Neural progenitor cell (in vitro differentiated cells): ENCODE results near the gene TTC1. TPM values are rescaled to one million over a fixed set of nuclear protein-coding genes. Genes with fewer than 3 reads are reported as not detected.

Experiments
- DNase-seq: peaks from one replicate; pipeline ENCODE4 v3.0.0-alpha.2; 2016; ENCODE audit warnings: low spot score
- H2AFZ ChIP-seq: fragments of 200-600 bp; sonication (generic); replicated peaks from 2 replicates; pipeline ENCODE4 v1.6.1; 2016; ENCODE audit warnings: antibody characterized with exemption
- H3F3A ChIP-seq: fragments of 200-600 bp; sonication (generic); 2 replicates; pipeline ENCODE4 v1.6.1; 2016; ENCODE audit warnings: antibody characterized with exemption, low read depth
- H3K27ac ChIP-seq: fragments of 200-600 bp; sonication (generic); 2 replicates; pipeline ENCODE4 v1.5.1; 2016; ENCODE audit warnings: mild to moderate bottlenecking
- H3K27me3 ChIP-seq: fragments of 200-600 bp; sonication (generic); 2 replicates; pipeline ENCODE4 v1.6.1; 2016; ENCODE audit warnings: mild to moderate bottlenecking, moderate library complexity
- H3K36me3 ChIP-seq: fragments of 200-600 bp; sonication (generic); 2 replicates; pipeline ENCODE4 v1.5.1; 2016
- H3K4me1 ChIP-seq: fragments of 200-600 bp; sonication (generic); 2 replicates; pipeline ENCODE4 v1.6.1; 2016; ENCODE audit warnings: mixed run types
- H3K4me2 ChIP-seq: fragments of 200-600 bp; sonication (generic); 2 replicates; pipeline ENCODE4 v1.6.1; 2016
- H3K4me3 ChIP-seq: fragments of 200-600 bp; sonication (generic); 2 replicates; pipeline ENCODE4 v1.5.1; 2016
- H3K79me2 ChIP-seq: fragments of 200-600 bp; sonication (generic); 2 replicates; pipeline ENCODE4 v1.6.1; 2016; ENCODE audit warnings: low read depth
- H3K9ac ChIP-seq: fragments of 200-600 bp; sonication (generic); 2 replicates; pipeline ENCODE4 v1.6.1; 2016
- H3K9me3 ChIP-seq: fragments of 200-600 bp; sonication (generic); 2 replicates; pipeline ENCODE4 v1.5.1; 2016; ENCODE audit warnings: low read depth
- H4K20me1 ChIP-seq: fragments of 200-600 bp; sonication (generic); 2 replicates; pipeline ENCODE4 v1.6.1; 2016; ENCODE audit warnings: low read depth
- H3K27ac Mint-ChIP-seq: 3 replicates; pipeline ENCODE4 v1.8.0; 2021; ENCODE audit warnings: mixed read lengths
- H3K27me3 Mint-ChIP-seq: 2 replicates; pipeline ENCODE4 v1.8.0; 2022; ENCODE audit warnings: low read depth, mild to moderate bottlenecking, inconsistent platforms, moderate library complexity, mixed read lengths; ENCODE audit not compliant: insufficient read depth
- H3K36me3 Mint-ChIP-seq: 3 replicates; pipeline ENCODE4 v1.8.0; 2021; ENCODE audit warnings: mixed read lengths
- H3K4me1 Mint-ChIP-seq: 3 replicates; pipeline ENCODE4 v1.8.0; 2021; ENCODE audit warnings: mixed read lengths
- H3K4me3 Mint-ChIP-seq: 3 replicates; pipeline ENCODE4 v1.8.0; 2021; ENCODE audit warnings: mild to moderate bottlenecking, moderate library complexity, mixed read lengths
- H3K9me3 Mint-ChIP-seq: 3 replicates; pipeline ENCODE4 v1.8.0; 2020; ENCODE audit warnings: mixed read lengths
- EZH2 ChIP-seq: fragments of 200-600 bp; sonication (generic); IDR thresholded peaks from 2 replicates; pipeline ENCODE4 v1.6.1; 2017; ENCODE audit warnings: antibody characterized with exemption, mild to moderate bottlenecking, moderate library complexity
- EZH2phosphoT487 ChIP-seq: fragments of 200-600 bp; sonication (generic); IDR thresholded peaks from 2 replicates; pipeline ENCODE4 v1.6.1; 2017; ENCODE audit warnings: antibody characterized with exemption
- total RNA-seq: library from RNA; depleted of rRNA; stranded (reverse); fragments of >200 nt; gene quantifications from 2 replicates; pipeline ENCODE4 v1.2.3, GENCODE V29; 2015; ENCODE audit warnings: low replicate concordance
- TF ChIP-seq, protein P1 (sequence below): fragments of 200-600 bp; sonication (generic); IDR thresholded peaks from 2 replicates; pipeline ENCODE4 v1.5.1; 2017; ENCODE audit warnings: antibody characterized with exemption, mild to moderate bottlenecking

Gene TTC1
- total RNA-seq, 1 donor from 2014 or later, result 50.0 TPM

- no peak overlapping the region for H3K4me3 ChIP-seq
- no peak overlapping the region for H2AFZ ChIP-seq
- no peak for DNase-seq
- no peaks in the 10 kb centered on the region for H3K36me3 ChIP-seq
- no peak overlapping the region for H3K4me2 ChIP-seq
- no peaks in the 10 kb centered on the region for H4K20me1 ChIP-seq
- H3K79me2 ChIP-seq, result no peaks in the 10 kb centered on the region
- Mint-ChIP-seq H3K4me3 (no peak overlapping the region), H3K27me3 (peaks cover under 1% of the 10 kb centered on the region), H3K36me3 (no peaks in the 10 kb centered on the region), H3K4me1 (peaks cover 4% of the 10 kb centered on the region), H3K9me3 (peaks cover 11% of the 10 kb centered on the region), H3K27ac (no peak overlapping the region)
- H3F3A ChIP-seq, result no peaks in the 10 kb centered on the region
- H3K9ac ChIP-seq, result no peak overlapping the region
- no peaks in the 10 kb centered on the region for H3K9me3 ChIP-seq
- peaks cover 14% of the 10 kb centered on the region for H3K27me3 ChIP-seq
- TF ChIP-seq EZH2phosphoT487 (no peak), EZH2 (no peak)
- TF ChIP-seq, protein P1, sequence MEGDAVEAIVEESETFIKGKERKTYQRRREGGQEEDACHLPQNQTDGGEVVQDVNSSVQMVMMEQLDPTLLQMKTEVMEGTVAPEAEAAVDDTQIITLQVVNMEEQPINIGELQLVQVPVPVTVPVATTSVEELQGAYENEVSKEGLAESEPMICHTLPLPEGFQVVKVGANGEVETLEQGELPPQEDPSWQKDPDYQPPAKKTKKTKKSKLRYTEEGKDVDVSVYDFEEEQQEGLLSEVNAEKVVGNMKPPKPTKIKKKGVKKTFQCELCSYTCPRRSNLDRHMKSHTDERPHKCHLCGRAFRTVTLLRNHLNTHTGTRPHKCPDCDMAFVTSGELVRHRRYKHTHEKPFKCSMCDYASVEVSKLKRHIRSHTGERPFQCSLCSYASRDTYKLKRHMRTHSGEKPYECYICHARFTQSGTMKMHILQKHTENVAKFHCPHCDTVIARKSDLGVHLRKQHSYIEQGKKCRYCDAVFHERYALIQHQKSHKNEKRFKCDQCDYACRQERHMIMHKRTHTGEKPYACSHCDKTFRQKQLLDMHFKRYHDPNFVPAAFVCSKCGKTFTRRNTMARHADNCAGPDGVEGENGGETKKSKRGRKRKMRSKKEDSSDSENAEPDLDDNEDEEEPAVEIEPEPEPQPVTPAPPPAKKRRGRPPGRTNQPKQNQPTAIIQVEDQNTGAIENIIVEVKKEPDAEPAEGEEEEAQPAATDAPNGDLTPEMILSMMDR, result no peak
- H3K27ac ChIP-seq, result no peak overlapping the region
- no peaks in the 10 kb centered on the region for H3K4me1 ChIP-seq
Measured at GRCh38 chr5:159992566-159992965, 16.4 kb upstream of the TTC1 start.

DNA sequence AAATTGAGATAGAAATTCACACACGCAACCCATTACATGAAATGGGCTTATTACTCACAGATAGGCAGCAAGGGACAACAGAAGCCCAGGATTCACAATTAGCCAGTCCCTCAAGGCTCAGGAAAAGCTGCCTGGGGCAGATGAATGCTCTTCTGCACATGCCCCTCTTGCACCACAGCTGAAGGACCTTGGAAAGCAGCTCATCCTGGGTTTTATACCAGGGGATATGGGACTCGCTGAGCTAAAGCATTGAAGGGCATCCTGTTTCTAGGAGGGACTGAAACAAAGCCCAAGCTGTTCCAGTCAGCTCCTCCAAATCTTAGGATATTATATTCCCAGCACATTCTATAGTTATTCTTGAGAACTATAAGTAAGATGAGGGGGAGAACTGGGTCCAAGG lies 15.7 kb upstream of the TTC1 start:
- peaks cover 6% of the 10 kb centered on the region for H3K9me3 Mint-ChIP-seq
- H3K4me2 ChIP-seq, result no peak overlapping the region
- H3K27ac Mint-ChIP-seq, result no peak overlapping the region
- no peak overlapping the region for H3K9ac ChIP-seq
- H3K27me3 ChIP-seq, result peaks cover 12% of the 10 kb centered on the region
- no peak overlapping the region for H3K4me3 ChIP-seq
- no peaks in the 10 kb centered on the region for H3K79me2 ChIP-seq
- H3K4me3 Mint-ChIP-seq, result no peak overlapping the region
- peaks cover 4% of the 10 kb centered on the region for H3K4me1 Mint-ChIP-seq
- DNase-seq, result no peak
- no peaks in the 10 kb centered on the region for H3K27me3 Mint-ChIP-seq
- no peaks in the 10 kb centered on the region for H3K36me3 ChIP-seq
- H3F3A ChIP-seq, result no peaks in the 10 kb centered on the region
- H3K27ac ChIP-seq, result no peak overlapping the region
- TF ChIP-seq EZH2 (no peak), EZH2phosphoT487 (no peak)
- TF ChIP-seq, protein P1, result no peak
- H3K4me1 ChIP-seq, result no peaks in the 10 kb centered on the region
- no peaks in the 10 kb centered on the region for H4K20me1 ChIP-seq
- H3K36me3 Mint-ChIP-seq, result no peaks in the 10 kb centered on the region
- no peak overlapping the region for H2AFZ ChIP-seq
- H3K9me3 ChIP-seq, result no peaks in the 10 kb centered on the region

DNA sequence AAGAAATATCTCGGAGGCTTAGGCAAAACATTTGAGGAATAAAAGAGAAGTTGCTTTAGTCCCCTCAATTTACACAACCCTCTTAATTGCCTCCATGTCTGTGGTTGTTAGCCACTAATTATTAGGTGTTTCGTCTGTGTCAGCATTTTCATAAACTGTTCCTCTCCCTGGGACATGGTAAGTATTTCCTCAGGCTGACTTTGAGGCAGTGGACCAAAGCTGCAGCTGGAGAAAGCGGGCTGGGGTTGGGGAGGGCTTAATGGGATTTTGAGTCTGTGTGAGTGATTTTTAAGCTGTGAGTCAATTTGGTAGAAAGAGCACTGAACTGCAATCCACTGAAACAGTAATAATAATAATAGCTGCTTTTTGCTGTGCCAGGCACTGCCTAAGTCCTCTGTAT lies 13.0 kb upstream of the TTC1 start:
- Mint-ChIP-seq H3K9me3 (peaks cover 2% of the 10 kb centered on the region), H3K36me3 (no peaks in the 10 kb centered on the region), H3K27ac (no peak overlapping the region), H3K27me3 (no peaks in the 10 kb centered on the region), H3K4me1 (peaks cover 4% of the 10 kb centered on the region), H3K4me3 (no peak overlapping the region)
- no peak overlapping the region for H3K4me2 ChIP-seq
- H2AFZ ChIP-seq, result no peak overlapping the region
- no peak overlapping the region for H3K9ac ChIP-seq
- H3K27me3 ChIP-seq, result peaks cover 12% of the 10 kb centered on the region
- H3K4me1 ChIP-seq, result no peaks in the 10 kb centered on the region
- H3K9me3 ChIP-seq, result no peaks in the 10 kb centered on the region
- no peaks in the 10 kb centered on the region for H4K20me1 ChIP-seq
- no peak overlapping the region for H3K27ac ChIP-seq
- DNase-seq, result no peak
- no peaks in the 10 kb centered on the region for H3K79me2 ChIP-seq
- no peaks in the 10 kb centered on the region for H3F3A ChIP-seq
- no peak overlapping the region for H3K4me3 ChIP-seq
- TF ChIP-seq, protein P1, result no peak
- TF ChIP-seq EZH2 (no peak), EZH2phosphoT487 (no peak)
- no peaks in the 10 kb centered on the region for H3K36me3 ChIP-seq
